ENCODE results near the gene GPA33.

The GPA33 gene

GRCh38 chr1:167090314-167090942, at the start of gene GPA33:
Gene GPA33, minus strand, starts transcription at chr1:167090377. Its CDS starts 90 bp downstream, at chr1:167090287.
- DNase-seq = no peak

GRCh38 chr1:167138703-167139102, 48.5 kb upstream of the GPA33 start:
- DNase-seq = no peak

GRCh38 chr1:167137793-167138510, 47.8 kb upstream of the GPA33 start:
- DNase-seq = no peak

- peak; percentile 84 for DNase-seq
Observed at GRCh38 chr1:167137332-167137781, 47.2 kb upstream of the GPA33 start.

- DNase-seq = no peak
Observed at GRCh38 chr1:167136806-167137205, 46.6 kb upstream of the GPA33 start.

GRCh38 chr1:167136191-167136614, 46.0 kb upstream of the GPA33 start:
- peak; percentile 98 for DNase-seq

GRCh38 chr1:167135281-167135840, 45.2 kb upstream of the GPA33 start:
- DNase-seq = no peak

GRCh38 chr1:167132301-167133010, 42.3 kb upstream of the GPA33 start:
- no peak for DNase-seq

GRCh38 chr1:167130829-167131510, 40.8 kb upstream of the GPA33 start:
- no peak for DNase-seq

- no peak for DNase-seq
Observed at GRCh38 chr1:167128261-167129227, 38.4 kb upstream of the GPA33 start.

- DNase-seq = no peak
Observed at GRCh38 chr1:167127661-167128060, 37.5 kb upstream of the GPA33 start.

- DNase-seq = no peak
Observed at GRCh38 chr1:167127236-167127635, 37.1 kb upstream of the GPA33 start.

GRCh38 chr1:167126811-167127210, 36.6 kb upstream of the GPA33 start:
- no peak for DNase-seq

- no peak for DNase-seq
Observed at GRCh38 chr1:167126317-167126716, 36.1 kb upstream of the GPA33 start.

GRCh38 chr1:167122568-167122967, 32.4 kb upstream of the GPA33 start:
- DNase-seq = peak; percentile 76

GRCh38 chr1:167122121-167122480, 31.9 kb upstream of the GPA33 start:
- DNase-seq = no peak

GRCh38 chr1:167121375-167122120, 31.4 kb upstream of the GPA33 start:
- peak; percentile 92 for DNase-seq

GRCh38 chr1:167120899-167121298, 30.7 kb upstream of the GPA33 start:
- DNase-seq = no peak

- DNase-seq = no peak
Observed at GRCh38 chr1:167119696-167120095, 29.5 kb upstream of the GPA33 start.

GRCh38 chr1:167118188-167118587, 28.0 kb upstream of the GPA33 start:
- DNase-seq = peak; percentile 90

GRCh38 chr1:167117225-167117624, 27.0 kb upstream of the GPA33 start:
- DNase-seq = no peak
